Activated B cell treated with CpG ODN at 0.5 μM for 24 hours (primary cell): ENCODE results near the gene PARN. TPM values are rescaled to one million over a fixed set of nuclear protein-coding genes. Genes with fewer than 3 reads are reported as not detected.

Experiments
- ATAC-seq: fragments of 200-7000 bp; cut with Tn5 transposase; one replicate; pipeline ENCODE4 v1.10.0; 2021; ENCODE audit warnings: low read depth, mild to moderate bottlenecking, moderate library complexity
- CTCF ChIA-PET: fragments of 350-600 bp; sonication (Branson Sonifier 250); formaldehyde crosslinking; loops from one replicate; lab custom pipeline; 2021; ENCODE audit warnings: antibody characterized with exemption; lab: Charles Lee
- POLR2A ChIA-PET: fragments of 350-600 bp; sonication (Branson Sonifier 250); formaldehyde crosslinking; loops from one replicate; lab custom pipeline; 2021; ENCODE audit warnings: antibody characterized with exemption; lab: Charles Lee
- DNase-seq: peaks from one replicate; pipeline ENCODE4 v3.0.0; 2022
- H3K27ac Mint-ChIP-seq: one replicate; pipeline ENCODE4 v1.8.0; 2020; ENCODE audit warnings: mixed read lengths
- H3K27me3 Mint-ChIP-seq: one replicate; pipeline ENCODE4 v1.8.0; 2021; ENCODE audit warnings: mixed read lengths
- H3K36me3 Mint-ChIP-seq: one replicate; pipeline ENCODE4 v1.8.0; 2021; ENCODE audit warnings: low read depth, mixed read lengths
- H3K4me1 Mint-ChIP-seq: one replicate; pipeline ENCODE4 v1.8.0; 2021; ENCODE audit warnings: mixed read lengths
- H3K4me3 Mint-ChIP-seq: one replicate; pipeline ENCODE4 v1.8.0; 2020; ENCODE audit warnings: mild to moderate bottlenecking, mixed read lengths
- H3K9me3 Mint-ChIP-seq: one replicate; pipeline ENCODE4 v1.8.0; 2020; ENCODE audit warnings: mixed read lengths
- CTCF ChIP-seq: fragments of 200-600 bp; IDR thresholded peaks from one replicate; pipeline ENCODE4 v1.8.0; 2022; ENCODE audit warnings: antibody characterized with exemption, mild to moderate bottlenecking
- intact Hi-C: fragments of 100-400 bp; cut with micrococcal nuclease; formaldehyde crosslinking; loops from one replicate; pipeline ENCODE4 v1.15.1; 2024
- total RNA-seq: library from RNA; stranded (reverse); gene quantifications from 2 replicates; pipeline ENCODE4 v1.2.3, GENCODE V29; 2022

Gene PARN
- total RNA-seq, 1 donor from 2014 or later = 47.3 TPM

GRCh38 chr16:14462811-14463210 is 167.2 kb downstream of the PARN start:
- CTCF ChIA-PET = no interaction called here
- Mint-ChIP-seq H3K36me3 (peaks cover 70% of the 10 kb centered on the region), H3K4me3 (no peak overlapping the region), H3K27ac (no peak overlapping the region), H3K9me3 (peaks cover 11% of the 10 kb centered on the region), H3K4me1 (no peaks in the 10 kb centered on the region), H3K27me3 (no peaks in the 10 kb centered on the region)
- intact Hi-C loops = no loop called here
- TF ChIP-seq CTCF = no peak
- ATAC-seq (no peak), DNase-seq (no peak)
- POLR2A ChIA-PET = no interaction called here

DNA sequence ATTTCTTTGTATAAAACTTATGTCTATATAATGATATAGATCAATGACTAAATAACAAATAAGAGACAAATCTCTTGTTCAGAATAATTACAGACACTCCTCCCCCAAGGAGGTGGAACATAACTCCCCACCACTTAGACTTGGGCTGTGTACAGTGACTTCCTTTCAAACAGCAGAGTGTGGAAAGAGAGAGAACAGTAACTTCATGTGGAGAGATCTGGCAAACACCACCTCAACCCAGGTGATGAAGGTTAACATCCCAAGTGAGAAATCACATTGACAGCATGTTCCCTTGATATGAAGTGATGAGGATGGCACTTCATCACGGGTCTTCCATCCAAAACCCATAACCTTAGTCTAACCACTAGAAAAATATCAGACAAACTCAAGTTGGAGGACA is 169.3 kb downstream of the PARN start:
- Mint-ChIP-seq H3K27me3 (no peaks in the 10 kb centered on the region), H3K36me3 (peaks cover 71% of the 10 kb centered on the region), H3K27ac (no peak overlapping the region), H3K4me1 (no peaks in the 10 kb centered on the region), H3K4me3 (no peak overlapping the region), H3K9me3 (peaks cover 7% of the 10 kb centered on the region)
- intact Hi-C loops = no loop called here
- TF ChIP-seq CTCF = no peak
- no peak for ATAC-seq
- no peak for DNase-seq
- ChIA-PET CTCF (no interaction called here), POLR2A (no interaction called here)

DNA sequence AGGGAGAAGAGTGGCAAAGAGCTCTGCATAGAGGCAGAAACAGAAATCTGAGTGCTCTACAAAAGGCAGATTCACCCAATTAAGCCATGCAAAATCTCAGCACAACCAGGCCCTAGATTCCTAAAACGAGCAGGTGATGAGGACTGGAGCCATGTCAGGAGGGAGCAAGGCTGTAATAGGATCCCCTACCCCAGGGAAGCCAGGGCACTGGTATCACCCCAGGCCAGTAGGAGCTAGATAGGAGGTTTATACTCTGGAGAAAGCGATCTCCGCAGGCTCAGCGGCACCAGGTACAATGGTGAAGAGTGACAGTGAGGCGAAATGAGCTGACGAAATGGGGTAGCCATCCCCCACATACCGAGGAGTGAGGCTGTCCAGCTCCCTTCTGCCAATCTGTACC is 171.5 kb downstream of the PARN start:
- intact Hi-C loops = no loop called here
- Mint-ChIP-seq H3K9me3 (peaks cover 3% of the 10 kb centered on the region), H3K4me1 (no peaks in the 10 kb centered on the region), H3K27ac (no peak overlapping the region), H3K27me3 (no peaks in the 10 kb centered on the region), H3K36me3 (peaks cover 58% of the 10 kb centered on the region), H3K4me3 (no peak overlapping the region)
- ChIA-PET CTCF (no interaction called here), POLR2A (interaction anchor here (0.6 kb wide), 1 partner anchor 121 kb away, joined by 10 read pairs; no protein-coding TSS in a partner anchor)
- DNase-seq (no peak), ATAC-seq (no peak)
- TF ChIP-seq CTCF = no peak

DNA sequence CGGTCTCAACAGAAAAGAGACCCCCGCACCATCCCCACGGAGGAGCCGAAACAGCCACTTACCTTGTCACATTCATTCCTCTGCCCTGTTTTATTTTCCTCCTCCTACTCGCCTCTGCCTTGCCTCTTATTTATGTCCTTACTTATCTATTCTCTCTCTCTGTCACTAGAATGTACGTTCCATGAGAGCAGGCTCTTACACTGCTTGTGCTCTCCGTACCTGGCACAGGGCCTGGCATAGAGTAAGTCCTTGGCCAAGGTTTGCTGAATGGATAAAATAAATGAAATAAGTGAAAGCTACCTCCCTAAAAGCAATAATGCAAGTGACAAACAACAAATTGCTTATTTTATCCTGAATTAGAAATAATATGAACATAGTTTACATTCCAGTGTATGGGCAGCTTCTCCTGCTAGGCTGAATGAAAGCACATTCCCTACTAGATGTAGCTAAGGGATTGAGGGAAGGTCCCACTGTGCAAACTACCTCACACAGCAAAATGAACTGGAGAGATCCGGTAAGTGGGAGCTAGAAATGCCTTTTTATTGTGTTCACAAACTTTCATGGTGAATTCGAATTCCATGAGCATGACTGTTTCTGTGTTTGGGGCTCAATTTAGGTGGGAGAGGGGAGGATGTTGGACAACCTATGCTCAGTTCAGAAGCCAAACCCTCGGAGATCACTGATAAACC is 173.1 kb downstream of the PARN start:
- H3K27me3 Mint-ChIP-seq = no peaks in the 10 kb centered on the region
- CTCF ChIA-PET = no interaction called here
- no peak overlapping the region for H3K4me3 Mint-ChIP-seq
- no peak for DNase-seq
- POLR2A ChIA-PET = no interaction called here
- H3K27ac Mint-ChIP-seq = no peak overlapping the region
- peaks cover 46% of the 10 kb centered on the region for H3K36me3 Mint-ChIP-seq
- TF ChIP-seq CTCF = no peak
- no peaks in the 10 kb centered on the region for H3K4me1 Mint-ChIP-seq
- H3K9me3 Mint-ChIP-seq = no peaks in the 10 kb centered on the region
- no peak for ATAC-seq
- intact Hi-C loops = no loop called here

DNA sequence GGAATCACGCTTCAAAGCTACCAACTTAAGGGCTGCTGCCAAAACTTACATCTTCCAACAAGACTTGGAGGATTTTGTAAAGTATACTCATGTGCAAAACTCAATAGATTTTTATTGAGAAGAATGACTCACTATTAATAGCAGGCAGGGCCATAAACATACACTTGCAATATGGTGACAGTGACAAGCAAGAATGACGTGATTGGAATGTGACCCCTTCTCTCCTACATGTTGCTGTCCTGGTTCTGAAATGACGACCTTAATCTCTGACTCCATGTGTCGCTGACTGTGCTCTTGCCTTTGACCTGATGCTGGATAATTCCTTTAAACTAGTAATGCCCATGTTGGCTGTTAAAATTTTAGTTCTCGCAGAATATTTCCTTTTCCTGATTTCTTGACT is 174.5 kb downstream of the PARN start:
- ATAC-seq (no peak), DNase-seq (no peak)
- intact Hi-C loops = no loop called here
- ChIA-PET CTCF (no interaction called here), POLR2A (no interaction called here)
- Mint-ChIP-seq H3K36me3 (peaks cover 34% of the 10 kb centered on the region), H3K4me1 (no peaks in the 10 kb centered on the region), H3K4me3 (no peak overlapping the region), H3K27ac (no peak overlapping the region), H3K9me3 (no peaks in the 10 kb centered on the region), H3K27me3 (no peaks in the 10 kb centered on the region)
- TF ChIP-seq CTCF = no peak
